ENCODE measurements around the gene SUMO1.

The SUMO1 gene

GRCh38 chr2:202203348-202203747 lies 35.0 kb downstream of the SUMO1 start:
- no peak for DNase-seq (ENCODE audit: extremely low spot score)
- CTCF ChIA-PET: no interaction called here
- TF ChIP-seq FOXM1 (IDR thresholded peaks at IDR 0.05; ENCODE audit: borderline replicate concordance): no peak
- no peak for TF ChIP-seq TARDBP (IDR thresholded peaks at IDR 0.05)
- TF ChIP-seq ARNT (IDR thresholded peaks at IDR 0.05): no peak
- TF ChIP-seq HDGF (IDR thresholded peaks at IDR 0.05; ENCODE audit: borderline replicate concordance): no peak
- no peak for TF ChIP-seq CTBP1 (IDR thresholded peaks at IDR 0.05; ENCODE audit: borderline replicate concordance)
- no peak for TF ChIP-seq SP1 (IDR thresholded peaks at IDR 0.05)
- no peak for TF ChIP-seq ELF4 (IDR thresholded peaks at IDR 0.05)
- TF ChIP-seq FOXA1 (IDR thresholded peaks at IDR 0.05): no peak
- TF ChIP-seq NFRKB (IDR thresholded peaks at IDR 0.05): no peak
- TF ChIP-seq L3MBTL2 (conservative IDR thresholded peaks at IDR 0.05): no peak
- TF ChIP-seq BHLHE40 (IDR thresholded peaks at IDR 0.05; ENCODE audit: borderline replicate concordance): no peak
- TF ChIP-seq LEF1 (IDR thresholded peaks at IDR 0.05; ENCODE audit: borderline replicate concordance): no peak
- no peak for TF ChIP-seq SUZ12 (IDR thresholded peaks at IDR 0.05)
- no peak for TF ChIP-seq FOXK2 (IDR thresholded peaks at IDR 0.05)
- TF ChIP-seq ZNF384 (IDR thresholded peaks at IDR 0.05): no peak
- TF ChIP-seq, protein P1, sequence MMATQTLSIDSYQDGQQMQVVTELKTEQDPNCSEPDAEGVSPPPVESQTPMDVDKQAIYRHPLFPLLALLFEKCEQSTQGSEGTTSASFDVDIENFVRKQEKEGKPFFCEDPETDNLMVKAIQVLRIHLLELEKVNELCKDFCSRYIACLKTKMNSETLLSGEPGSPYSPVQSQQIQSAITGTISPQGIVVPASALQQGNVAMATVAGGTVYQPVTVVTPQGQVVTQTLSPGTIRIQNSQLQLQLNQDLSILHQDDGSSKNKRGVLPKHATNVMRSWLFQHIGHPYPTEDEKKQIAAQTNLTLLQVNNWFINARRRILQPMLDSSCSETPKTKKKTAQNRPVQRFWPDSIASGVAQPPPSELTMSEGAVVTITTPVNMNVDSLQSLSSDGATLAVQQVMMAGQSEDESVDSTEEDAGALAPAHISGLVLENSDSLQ (IDR thresholded peaks at IDR 0.05): no peak
- POLR2A ChIA-PET: interaction anchor here (1.0 kb wide), 1 partner anchor 11 kb away, joined by 4 read pairs; no protein-coding TSS in a partner anchor

DNA sequence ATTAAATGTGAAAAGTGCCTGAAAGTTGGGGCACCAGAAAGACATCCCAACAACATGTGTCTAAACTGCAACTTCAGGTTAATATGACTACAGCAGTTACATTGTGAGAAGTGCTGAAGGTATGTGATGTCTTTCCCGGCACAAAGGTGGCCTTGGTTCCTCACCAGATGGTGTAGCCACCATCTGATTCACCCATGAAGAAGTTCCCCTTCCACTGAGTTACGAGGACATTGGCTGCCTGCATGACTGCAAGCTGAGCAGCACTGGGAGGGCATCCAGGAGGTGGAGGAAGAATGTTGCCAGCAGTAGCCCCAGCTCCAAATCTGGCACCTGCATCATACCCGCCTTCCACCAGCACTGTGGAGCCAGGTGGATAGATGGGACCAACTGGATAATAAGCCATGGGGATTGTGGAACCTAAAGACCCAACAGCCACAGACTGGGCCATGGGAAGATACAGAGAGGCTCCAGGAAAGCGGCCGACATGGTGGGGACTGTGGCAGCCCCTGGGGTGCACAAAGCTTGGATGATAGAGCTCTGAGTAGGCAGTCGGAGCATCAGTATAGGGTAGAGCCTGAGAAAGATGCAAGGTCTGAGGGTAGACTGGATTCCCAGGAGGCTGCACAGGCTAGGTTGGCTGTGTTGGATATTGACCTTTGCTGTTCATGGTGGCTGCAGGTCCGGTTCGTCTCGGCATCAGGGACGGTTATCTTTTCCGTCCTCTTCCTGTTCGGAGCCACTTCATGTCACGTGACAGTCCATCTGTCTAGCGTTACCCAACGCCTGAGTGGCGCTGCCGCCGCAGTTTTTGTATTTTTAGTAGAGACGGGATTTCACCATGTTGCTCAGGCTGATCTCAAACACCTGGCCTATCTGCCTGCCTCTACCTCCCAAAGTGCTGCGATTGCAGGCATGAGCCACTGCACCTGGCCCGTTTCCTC lies 36.9 kb downstream of the SUMO1 start:
- CTCF ChIA-PET: no interaction called here
- TF ChIP-seq SP1 (IDR thresholded peaks at IDR 0.05) (no peak), FOXA1 (IDR thresholded peaks at IDR 0.05) (no peak), CTBP1 (IDR thresholded peaks at IDR 0.05; ENCODE audit: borderline replicate concordance) (no peak), SUZ12 (IDR thresholded peaks at IDR 0.05) (no peak), HDGF (IDR thresholded peaks at IDR 0.05; ENCODE audit: borderline replicate concordance) (no peak), LEF1 (IDR thresholded peaks at IDR 0.05; ENCODE audit: borderline replicate concordance) (no peak), ZNF384 (IDR thresholded peaks at IDR 0.05) (no peak), TARDBP (IDR thresholded peaks at IDR 0.05) (no peak), ELF4 (IDR thresholded peaks at IDR 0.05) (no peak), NFRKB (IDR thresholded peaks at IDR 0.05) (no peak), FOXM1 (IDR thresholded peaks at IDR 0.05; ENCODE audit: borderline replicate concordance) (no peak), BHLHE40 (IDR thresholded peaks at IDR 0.05; ENCODE audit: borderline replicate concordance) (no peak), L3MBTL2 (conservative IDR thresholded peaks at IDR 0.05) (no peak), FOXK2 (IDR thresholded peaks at IDR 0.05) (no peak), ARNT (IDR thresholded peaks at IDR 0.05) (no peak)
- TF ChIP-seq, protein P1 (IDR thresholded peaks at IDR 0.05): no peak
- POLR2A ChIA-PET: no interaction called here
- DNase-seq (ENCODE audit: extremely low spot score): no peak

DNA sequence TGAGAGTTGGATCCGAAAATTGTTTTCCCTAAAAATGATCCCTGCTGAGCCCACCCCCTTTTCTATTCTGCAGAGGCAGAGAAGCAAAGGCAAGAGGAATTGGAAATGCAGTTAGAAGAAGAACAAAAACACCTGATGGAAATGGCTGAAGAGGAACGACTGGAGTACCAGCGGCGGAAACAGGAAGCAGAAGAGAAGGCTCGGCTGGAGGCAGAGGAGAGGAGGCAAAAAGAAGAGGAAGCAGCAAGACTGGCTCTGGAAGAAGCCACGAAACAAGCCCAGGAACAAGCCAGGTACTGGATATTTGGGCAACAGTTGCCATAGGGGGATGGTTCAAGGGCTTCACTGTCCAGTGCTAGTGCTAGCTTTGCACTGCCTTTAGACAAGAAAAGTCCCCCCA lies 41.7 kb downstream of the SUMO1 start:
- no peak for DNase-seq (ENCODE audit: extremely low spot score)
- CTCF ChIA-PET: no interaction called here
- POLR2A ChIA-PET: no interaction called here
- TF ChIP-seq FOXK2 (IDR thresholded peaks at IDR 0.05) (no peak), ELF4 (IDR thresholded peaks at IDR 0.05) (no peak), FOXA1 (IDR thresholded peaks at IDR 0.05) (no peak), HDGF (IDR thresholded peaks at IDR 0.05; ENCODE audit: borderline replicate concordance) (no peak), NFRKB (IDR thresholded peaks at IDR 0.05) (no peak), CTBP1 (IDR thresholded peaks at IDR 0.05; ENCODE audit: borderline replicate concordance) (no peak)

DNA sequence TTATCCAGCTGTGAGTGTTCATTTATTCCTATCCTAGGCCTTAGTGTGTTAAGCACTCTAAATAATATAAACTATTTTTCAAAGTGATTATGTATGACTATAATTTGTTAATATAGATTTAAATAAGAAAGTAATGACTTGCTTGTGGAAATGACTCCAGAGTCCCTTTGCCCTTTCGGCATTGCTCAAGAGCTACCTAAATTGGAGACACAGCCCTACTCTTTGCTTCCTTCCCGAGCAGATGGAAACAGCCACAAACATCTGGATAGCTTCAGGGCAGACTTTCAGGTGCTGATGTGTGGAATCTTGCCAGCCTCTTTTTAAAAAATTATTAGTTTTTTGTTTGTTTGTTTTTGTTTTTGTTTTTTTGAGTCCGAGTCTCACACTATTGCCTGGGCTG lies 44.0 kb downstream of the SUMO1 start:
- TF ChIP-seq, protein P1 (IDR thresholded peaks at IDR 0.05): no peak
- TF ChIP-seq BHLHE40 (IDR thresholded peaks at IDR 0.05; ENCODE audit: borderline replicate concordance) (no peak), L3MBTL2 (conservative IDR thresholded peaks at IDR 0.05) (no peak), HDGF (IDR thresholded peaks at IDR 0.05; ENCODE audit: borderline replicate concordance) (no peak), FOXA1 (IDR thresholded peaks at IDR 0.05) (no peak), SP1 (IDR thresholded peaks at IDR 0.05) (no peak), CTBP1 (IDR thresholded peaks at IDR 0.05; ENCODE audit: borderline replicate concordance) (no peak), FOXK2 (IDR thresholded peaks at IDR 0.05) (no peak)
- POLR2A ChIA-PET: no interaction called here
- no peak for DNase-seq (ENCODE audit: extremely low spot score)
- CTCF ChIA-PET: no interaction called here

GRCh38 chr2:202193881-202194353 lies 44.5 kb downstream of the SUMO1 start:
- TF ChIP-seq BHLHE40 (IDR thresholded peaks at IDR 0.05; ENCODE audit: borderline replicate concordance) (no peak), ARNT (IDR thresholded peaks at IDR 0.05) (no peak), NFRKB (IDR thresholded peaks at IDR 0.05) (no peak), SP1 (IDR thresholded peaks at IDR 0.05) (no peak), ZNF384 (IDR thresholded peaks at IDR 0.05) (no peak), ELF4 (IDR thresholded peaks at IDR 0.05) (no peak), FOXA1 (IDR thresholded peaks at IDR 0.05) (no peak), L3MBTL2 (conservative IDR thresholded peaks at IDR 0.05) (no peak), CTBP1 (IDR thresholded peaks at IDR 0.05; ENCODE audit: borderline replicate concordance) (no peak), HDGF (IDR thresholded peaks at IDR 0.05; ENCODE audit: borderline replicate concordance) (no peak), TARDBP (IDR thresholded peaks at IDR 0.05) (no peak), FOXM1 (IDR thresholded peaks at IDR 0.05; ENCODE audit: borderline replicate concordance) (no peak), LEF1 (IDR thresholded peaks at IDR 0.05; ENCODE audit: borderline replicate concordance) (no peak), FOXK2 (IDR thresholded peaks at IDR 0.05) (no peak), SUZ12 (IDR thresholded peaks at IDR 0.05) (no peak)
- TF ChIP-seq, protein P1 (IDR thresholded peaks at IDR 0.05): no peak
- ChIA-PET POLR2A (interaction anchor here (1.5 kb wide), 1 partner anchor 45 kb away, joined by 3 read pairs; the partner anchor contains the start of gene SUMO1), CTCF (no interaction called here)
- DNase-seq (ENCODE audit: extremely low spot score): no peak
